ENCODE results near the gene PTPRN2. TPM values are rescaled to one million over a fixed set of nuclear protein-coding genes. Genes with fewer than 3 reads are reported as not detected.
A peak's percentile ranks its signal among the peaks of the same experiment; 100 is the strongest.

PTPRN2 gene
- polyA plus RNA-seq, 3 donors from 2014 or later, result 1.9 to 3.7 (median 2.2) TPM

GRCh38 chr7:157657741-157658740, 929.6 kb downstream of the PTPRN2 start:
- H3K27me3 Mint-ChIP-seq (ENCODE audit: low read depth in 3 of 3), result peaks cover 0 to 1% (median 0%) of the 10 kb centered on the region in 3 donors
- no peak for DNase-seq
- H3K36me3 Mint-ChIP-seq, result no peaks in the 10 kb centered on the region
- peaks cover 8 to 16% of the 10 kb centered on the region in 2 donors for H3K4me1 Mint-ChIP-seq
- H3K27ac Mint-ChIP-seq, result no peak overlapping the region
- H3K9me3 Mint-ChIP-seq, result no peaks in the 10 kb centered on the region
- no peak overlapping the region for H3K4me3 Mint-ChIP-seq

- H3K36me3 Mint-ChIP-seq, result no peaks in the 10 kb centered on the region
- H3K9me3 Mint-ChIP-seq, result peaks cover 0 to 1% (median 0%) of the 10 kb centered on the region in 6 donors
- DNase-seq, result no peak
- peak overlapping the region in 1 of 6 donors; percentile 35 for H3K27ac Mint-ChIP-seq
- H3K27me3 Mint-ChIP-seq (ENCODE audit: low read depth in 3 of 3), result peaks cover 0 to 6% (median 0%) of the 10 kb centered on the region in 3 donors
- H3K4me1 Mint-ChIP-seq, result peaks cover 8 to 16% of the 10 kb centered on the region in 2 donors
- no peak overlapping the region for H3K4me3 Mint-ChIP-seq
Measured at GRCh38 chr7:157656195-157656769, 931.3 kb downstream of the PTPRN2 start.

GRCh38 chr7:157654350-157654749, 933.3 kb downstream of the PTPRN2 start:
- Mint-ChIP-seq H3K9me3 (peaks cover 0 to 1% (median 0%) of the 10 kb centered on the region in 6 donors), H3K36me3 (no peaks in the 10 kb centered on the region)
- no peak for DNase-seq

GRCh38 chr7:157653827-157654207, 933.8 kb downstream of the PTPRN2 start:
- no peaks in the 10 kb centered on the region for H3K36me3 Mint-ChIP-seq
- no peak overlapping the region for H3K27ac Mint-ChIP-seq
- H3K27me3 Mint-ChIP-seq (ENCODE audit: low read depth in 3 of 3), result peaks cover 0 to 6% (median 0%) of the 10 kb centered on the region in 3 donors
- H3K9me3 Mint-ChIP-seq, result peaks cover 0 to 1% (median 0%) of the 10 kb centered on the region in 6 donors
- DNase-seq, result no peak
- no peak overlapping the region for H3K4me3 Mint-ChIP-seq
- H3K4me1 Mint-ChIP-seq, result peaks cover 0 to 6% of the 10 kb centered on the region in 2 donors

More at GRCh38 chr7:157654350-157654749, 933.3 kb downstream of the PTPRN2 start:
- H3K27ac Mint-ChIP-seq, result no peak overlapping the region
- H3K4me1 Mint-ChIP-seq, result peaks cover 0 to 6% of the 10 kb centered on the region in 2 donors
- no peak overlapping the region for H3K4me3 Mint-ChIP-seq
- H3K27me3 Mint-ChIP-seq (ENCODE audit: low read depth in 3 of 3), result peaks cover 0 to 6% (median 0%) of the 10 kb centered on the region in 3 donors

GRCh38 chr7:157652954-157653826, 934.4 kb downstream of the PTPRN2 start:
- H3K4me1 Mint-ChIP-seq, result no peaks in the 10 kb centered on the region
- H3K36me3 Mint-ChIP-seq, result no peaks in the 10 kb centered on the region
- no peak overlapping the region for H3K4me3 Mint-ChIP-seq
- no peak for DNase-seq
- H3K27me3 Mint-ChIP-seq (ENCODE audit: low read depth in 3 of 3), result peaks cover 0 to 6% (median 0%) of the 10 kb centered on the region in 3 donors
- peaks cover 0 to 1% (median 0%) of the 10 kb centered on the region in 6 donors for H3K9me3 Mint-ChIP-seq
- H3K27ac Mint-ChIP-seq, result no peak overlapping the region

GRCh38 chr7:157652161-157652953, 935.3 kb downstream of the PTPRN2 start:
- Mint-ChIP-seq H3K27ac (no peak overlapping the region), H3K9me3 (peaks cover 0 to 1% (median 0%) of the 10 kb centered on the region in 6 donors), H3K4me3 (no peak overlapping the region), H3K36me3 (no peaks in the 10 kb centered on the region), H3K27me3 (ENCODE audit: low read depth in 3 of 3) (peaks cover 0 to 6% (median 0%) of the 10 kb centered on the region in 3 donors), H3K4me1 (no peaks in the 10 kb centered on the region)
- DNase-seq, result no peak

GRCh38 chr7:157651366-157652160, 936.1 kb downstream of the PTPRN2 start:
- no peak overlapping the region for H3K27ac Mint-ChIP-seq
- H3K4me1 Mint-ChIP-seq, result no peaks in the 10 kb centered on the region
- no peak for DNase-seq
- H3K9me3 Mint-ChIP-seq, result peaks cover 0 to 1% (median 0%) of the 10 kb centered on the region in 6 donors
- H3K4me3 Mint-ChIP-seq, result no peak overlapping the region
- no peaks in the 10 kb centered on the region for H3K36me3 Mint-ChIP-seq
- H3K27me3 Mint-ChIP-seq (ENCODE audit: low read depth in 3 of 3), result peaks cover 0 to 6% (median 0%) of the 10 kb centered on the region in 3 donors

- H3K27me3 Mint-ChIP-seq (ENCODE audit: low read depth in 3 of 3), result peaks cover 0 to 6% (median 0%) of the 10 kb centered on the region in 3 donors
- no peak for DNase-seq
- H3K27ac Mint-ChIP-seq, result no peak overlapping the region
- no peak overlapping the region for H3K4me3 Mint-ChIP-seq
- no peaks in the 10 kb centered on the region for H3K36me3 Mint-ChIP-seq
- H3K4me1 Mint-ChIP-seq, result no peaks in the 10 kb centered on the region
- peaks cover 0 to 1% (median 0%) of the 10 kb centered on the region in 6 donors for H3K9me3 Mint-ChIP-seq
Measured at GRCh38 chr7:157650801-157651200, 936.8 kb downstream of the PTPRN2 start.

GRCh38 chr7:157650131-157650631, 937.4 kb downstream of the PTPRN2 start:
- no peak for DNase-seq
- H3K36me3 Mint-ChIP-seq, result no peaks in the 10 kb centered on the region
- peaks cover 0 to 6% (median 0%) of the 10 kb centered on the region in 3 donors for H3K27me3 Mint-ChIP-seq (ENCODE audit: low read depth in 3 of 3)
- H3K4me3 Mint-ChIP-seq, result no peak overlapping the region
- H3K9me3 Mint-ChIP-seq, result peaks cover 0 to 1% (median 0%) of the 10 kb centered on the region in 6 donors
- no peaks in the 10 kb centered on the region for H3K4me1 Mint-ChIP-seq
- H3K27ac Mint-ChIP-seq, result no peak overlapping the region

- DNase-seq, result no peak
- Mint-ChIP-seq H3K36me3 (no peaks in the 10 kb centered on the region), H3K4me3 (no peak overlapping the region), H3K4me1 (no peaks in the 10 kb centered on the region), H3K27me3 (ENCODE audit: low read depth in 3 of 3) (peaks cover 0 to 8% (median 0%) of the 10 kb centered on the region in 3 donors), H3K27ac (no peak overlapping the region), H3K9me3 (no peaks in the 10 kb centered on the region)
Measured at GRCh38 chr7:157646551-157646950, 941.1 kb downstream of the PTPRN2 start.

- Mint-ChIP-seq H3K27me3 (ENCODE audit: low read depth in 3 of 3) (peaks cover 0 to 8% (median under 1%) of the 10 kb centered on the region in 3 donors), H3K27ac (no peak overlapping the region), H3K4me3 (no peak overlapping the region), H3K36me3 (no peaks in the 10 kb centered on the region), H3K9me3 (no peaks in the 10 kb centered on the region), H3K4me1 (no peaks in the 10 kb centered on the region)
- DNase-seq, result no peak
Measured at GRCh38 chr7:157645539-157645938, 942.1 kb downstream of the PTPRN2 start.

- no peak for DNase-seq
- Mint-ChIP-seq H3K36me3 (no peaks in the 10 kb centered on the region), H3K4me3 (no peak overlapping the region), H3K27ac (no peak overlapping the region), H3K27me3 (ENCODE audit: low read depth in 3 of 3) (peaks cover 0 to 8% (median 2%) of the 10 kb centered on the region in 3 donors), H3K9me3 (peaks cover 0 to 5% (median 1%) of the 10 kb centered on the region in 6 donors), H3K4me1 (no peaks in the 10 kb centered on the region)
Measured at GRCh38 chr7:157644946-157645345, 942.7 kb downstream of the PTPRN2 start.
